Activated CD8-positive, alpha-beta T cell treated with anti-CD3 and anti-CD28 coated beads, Interleukin-2, amount 10 ng/mL, durations not matched to agents 7 days and 5 days (primary cell): ENCODE measurements around the gene HLTF. TPM values are rescaled to one million over a fixed set of nuclear protein-coding genes. Genes with fewer than 3 reads are reported as not detected.
"Not testable (repeated sequence)": the region's sequence is repeated elsewhere in the genome, so short reads cannot be mapped to it uniquely, and the experiment has no call there.

Experiments used
- ATAC-seq: fragments of 150-1000 bp; cut with Tn5 transposase; one replicate; pipeline ENCODE4 v1.10.0; 2021; ENCODE audit warnings: moderate library complexity
- CTCF ChIA-PET: fragments of 350-600 bp; sonication (Branson Sonifier 250); formaldehyde crosslinking; loops from one replicate; lab custom pipeline; 2021; ENCODE audit warnings: antibody characterized with exemption; lab: Charles Lee
- POLR2A ChIA-PET: fragments of 350-600 bp; sonication (Branson Sonifier 250); formaldehyde crosslinking; loops from one replicate; lab custom pipeline; 2021; ENCODE audit warnings: antibody characterized with exemption; lab: Charles Lee
- DNase-seq: peaks from one replicate; pipeline ENCODE4 v3.0.0-alpha.2; 2020
- H3K27ac Mint-ChIP-seq: one replicate; pipeline ENCODE4 v1.8.0; 2021; ENCODE audit warnings: mild to moderate bottlenecking, mixed read lengths
- H3K27me3 Mint-ChIP-seq: one replicate; pipeline ENCODE4 v1.8.0; 2021; ENCODE audit warnings: low read depth, mixed read lengths
- H3K36me3 Mint-ChIP-seq: one replicate; pipeline ENCODE4 v1.8.0; 2021; ENCODE audit warnings: low read depth, mixed read lengths
- H3K4me1 Mint-ChIP-seq: one replicate; pipeline ENCODE4 v1.8.0; 2021; ENCODE audit warnings: low read depth, mixed read lengths
- H3K4me3 Mint-ChIP-seq: one replicate; pipeline ENCODE4 v1.8.0; 2021; ENCODE audit warnings: mild to moderate bottlenecking, mixed read lengths
- H3K9me3 Mint-ChIP-seq: one replicate; pipeline ENCODE4 v1.8.0; 2022; ENCODE audit warnings: mixed read lengths; ENCODE audit not compliant: insufficient read depth
- total RNA-seq, 2 experiments: library from RNA; stranded (reverse); gene quantifications; one replicate each; pipeline ENCODE4 v1.2.3, GENCODE V29; 2021

HLTF gene
- total RNA-seq, 2 experiments from 2014 or later, result 25.2 to 27.3 TPM

GRCh38 chr3:148991219-148992026 lies 94.9 kb downstream of the HLTF start, which contains the start of gene GYG1:
Gene GYG1 (plus strand): TSS chr3:148991540. CDS start chr3:148991641, 101 bp downstream.
- ATAC-seq (peak; percentile 93), DNase-seq (peak; percentile 81)
- Mint-ChIP-seq H3K9me3 (no peaks in the 10 kb centered on the region), H3K4me3 (peak within 1 kb of the TSS; percentile 78), H3K27ac (peak within 1 kb of the TSS; percentile 86), H3K36me3 (peaks cover 32% of the 10 kb centered on the region), H3K27me3 (no peaks in the 10 kb centered on the region), H3K4me1 (peaks cover 44% of the 10 kb centered on the region)
- CTCF ChIA-PET, result interaction anchor here (0.7 to 2.9 kb wide), 11 partner anchors 9 to 888 kb away, joined by 3 to 19 read pairs (median 3); no protein-coding TSS in a partner anchor
- POLR2A ChIA-PET, result interaction anchor here (0.8 to 2.6 kb wide), 11 partner anchors 10 to 138 kb away, joined by 3 to 9 read pairs (median 4); partner anchors contain the start of gene HPS3

DNA sequence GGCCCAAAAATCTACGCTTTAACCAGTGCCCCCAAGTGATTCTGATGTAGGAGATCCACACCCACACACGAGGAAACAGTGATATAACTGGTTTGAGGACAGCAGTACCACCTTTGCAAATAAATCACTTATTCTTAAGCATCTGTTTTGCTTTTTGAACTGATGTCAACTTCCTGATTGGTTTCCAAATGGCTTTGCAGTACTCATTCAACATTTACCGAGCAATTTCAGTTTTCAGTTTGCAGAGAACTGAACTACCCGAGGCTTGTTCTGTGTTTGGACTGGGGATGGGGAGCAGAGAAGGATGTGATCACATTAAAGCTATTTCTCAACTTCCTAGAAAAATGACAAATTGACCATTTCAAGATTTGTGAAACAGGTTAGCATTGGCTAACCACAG lies 96.1 kb downstream of the HLTF start:
- H3K36me3 Mint-ChIP-seq, result peaks cover 20% of the 10 kb centered on the region
- H3K9me3 Mint-ChIP-seq, result no peaks in the 10 kb centered on the region
- no peaks in the 10 kb centered on the region for H3K27me3 Mint-ChIP-seq
- ChIA-PET POLR2A (interaction anchor here (0.8 to 2.6 kb wide), 5 partner anchors 11 to 139 kb away, joined by 4 to 9 read pairs (median 4); partner anchors contain the start of gene HPS3), CTCF (interaction anchor here (0.6 to 2.9 kb wide), 9 partner anchors 8 to 53 kb away, joined by 3 to 19 read pairs (median 4); no protein-coding TSS in a partner anchor)
- peak overlapping the region; percentile 78 for H3K4me3 Mint-ChIP-seq
- peak overlapping the region; percentile 86 for H3K27ac Mint-ChIP-seq
- ATAC-seq (no peak), DNase-seq (no peak)
- peaks cover 34% of the 10 kb centered on the region for H3K4me1 Mint-ChIP-seq

DNA sequence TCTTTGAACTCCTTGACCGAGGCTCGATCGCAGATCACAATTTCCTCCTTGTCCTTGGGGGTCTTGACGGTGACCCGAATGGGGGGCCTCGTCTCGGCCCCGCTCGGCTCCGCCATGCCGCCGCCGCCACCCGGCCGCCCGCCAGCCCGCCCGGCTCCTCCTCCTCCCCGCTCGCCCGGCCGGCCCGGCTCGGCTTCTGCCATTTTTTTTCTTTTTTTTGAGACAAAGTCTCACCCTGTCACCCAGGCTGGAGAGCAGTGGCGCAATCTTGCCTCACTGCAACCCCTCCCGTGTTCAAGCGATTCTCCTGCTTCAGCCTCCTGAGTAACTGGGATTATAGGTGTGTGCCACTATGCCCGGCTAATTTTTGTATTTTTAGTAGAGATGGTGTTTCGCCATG lies 98.8 kb downstream of the HLTF start:
- H3K4me3 Mint-ChIP-seq, H3K27ac Mint-ChIP-seq, ATAC-seq, CTCF ChIA-PET, DNase-seq, H3K27me3 Mint-ChIP-seq, H3K9me3 Mint-ChIP-seq, POLR2A ChIA-PET, H3K36me3 Mint-ChIP-seq: not testable (repeated sequence)
- peaks cover 17% of the 10 kb centered on the region for H3K4me1 Mint-ChIP-seq

DNA sequence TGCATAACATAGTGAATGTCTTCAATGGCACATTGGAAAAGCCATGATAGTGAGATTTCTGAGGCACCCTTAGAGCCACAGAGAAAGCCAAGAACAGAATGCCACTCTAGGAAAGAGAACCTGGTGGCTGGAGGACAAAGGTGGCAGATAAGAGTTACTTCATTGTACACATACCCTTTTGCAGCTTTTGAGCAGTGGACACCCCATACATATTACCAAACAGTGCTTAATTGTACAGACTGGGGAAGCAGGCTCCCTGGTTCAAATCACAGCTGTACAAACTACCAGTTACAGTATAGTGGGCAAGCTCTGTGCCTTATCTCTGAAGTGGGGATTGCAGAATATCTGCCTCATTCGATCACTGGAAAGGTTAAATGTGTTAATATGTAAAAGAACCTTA lies 105.1 kb downstream of the HLTF start:
- Mint-ChIP-seq H3K4me1 (no peaks in the 10 kb centered on the region), H3K4me3 (no peak overlapping the region), H3K27me3 (peaks cover 17% of the 10 kb centered on the region), H3K36me3 (no peaks in the 10 kb centered on the region), H3K9me3 (no peaks in the 10 kb centered on the region), H3K27ac (no peak overlapping the region)
- DNase-seq (no peak), ATAC-seq (no peak)
- ChIA-PET CTCF (interaction anchor here (0.6 kb wide), 1 partner anchor 31 kb away, joined by 3 read pairs; no protein-coding TSS in a partner anchor), POLR2A (no interaction called here)

Other genes starting within 250 kb of the HLTF start
- not detected for gene CPA3, start 221.2 kb downstream of the HLTF start, total RNA-seq
- gene GYG1, start 95.0 kb downstream of the HLTF start, total RNA-seq, result 10 to 100 TPM; 46.9 to 54.0 TPM
- gene HPS3, start 43.1 kb upstream of the HLTF start, total RNA-seq, result 10 to 100 TPM; 26.8 to 29.0 TPM
- gene CP, start 135.3 kb upstream of the HLTF start, total RNA-seq, result not detected
- gene TM4SF18, start 247.1 kb upstream of the HLTF start, total RNA-seq, result not detected